OCI-LY1 (cell line): ENCODE measurements around the gene ITCH.

Experiments used
- CTCF ChIP-seq: fragments of 200-600 bp; sonication (generic), shearing (Covaris generic); IDR thresholded peaks from 2 replicates; pipeline ENCODE4 v1.5.1; 2017; ENCODE audit warnings: mild to moderate bottlenecking, antibody characterized with exemption, low read length, moderate library complexity, mixed read lengths
- EZH2 ChIP-seq: fragments of 200-600 bp; sonication (generic), shearing (Covaris generic); IDR thresholded peaks from 2 replicates; pipeline ENCODE4 v1.8.0; 2017; ENCODE audit warnings: borderline replicate concordance, mixed run types, mild to moderate bottlenecking, antibody characterized with exemption, low read length, moderate library complexity, mixed read lengths

GRCh38 chr20:34316196-34316814 lies 46.8 kb upstream of the ITCH start:
- no peak for TF ChIP-seq CTCF
- no peak for TF ChIP-seq EZH2
